ENCODE results near the gene TMEM17. TPM values are rescaled to one million over a fixed set of nuclear protein-coding genes. Genes with fewer than 3 reads are reported as not detected.

Gene TMEM17
- total RNA-seq, 1 experiment from 2014 or later = 3.2 TPM

DNA sequence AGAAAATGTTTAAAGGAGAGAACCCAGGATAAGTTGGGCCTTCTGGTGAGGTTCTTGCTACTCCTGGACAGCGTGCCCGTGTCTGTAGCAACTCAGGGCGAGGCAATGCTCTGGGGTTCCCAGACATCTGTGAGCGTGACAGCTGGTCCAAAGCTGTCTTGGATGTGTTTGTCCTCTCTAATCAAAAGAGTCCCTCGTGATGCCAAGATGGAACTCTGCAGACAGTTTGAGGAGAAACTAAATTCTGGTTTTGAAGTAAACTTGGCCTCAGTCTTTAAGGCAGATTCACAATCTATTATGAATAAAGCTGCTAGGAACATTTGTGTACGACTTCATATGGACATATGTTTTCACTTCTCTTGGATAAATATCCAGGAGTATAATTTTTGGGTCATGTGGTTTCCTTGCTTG is 47.3 kb downstream of the TMEM17 start:
- peaks cover 33 to 58% of the 10 kb centered on the region in 2 experiments for H3K4me1 ChIP-seq (ENCODE audit: control insufficient read depth in 1 of 2, insufficient read depth in 2 of 2, low read length in 2 of 2)
- no peak overlapping the region for H3K9ac ChIP-seq (ENCODE audit: low read length)
- peak overlapping the region; percentile 74; the same call in 1 of the 2 replicates for H3K27ac ChIP-seq (ENCODE audit: low read depth, low read length)
- intact Hi-C loops (cut with micrococcal nuclease) = loop anchor here (5.0 to 10.0 kb wide), 3 partner anchors 249 to 1026 kb away; partner anchors contain the start of gene EHBP1
- no peak overlapping the region for H3K4me2 ChIP-seq (ENCODE audit: low read length)
- H3K36me3 ChIP-seq (ENCODE audit: control insufficient read depth in 1 of 2, insufficient read depth in 2 of 2, low read length in 2 of 2) = no peaks in the 10 kb centered on the region
- no peaks in the 10 kb centered on the region for H3K9me2 ChIP-seq (ENCODE audit: insufficient read depth)
- H2AFZ ChIP-seq (ENCODE audit: low read depth, low read length, poor library complexity, severe bottlenecking) = no peak overlapping the region
- POLR2A ChIA-PET = no interaction called here
- BruUV-seq (replicated peaks) = no TSS peak
- H3K4me3 ChIP-seq (replicated peaks in 1 of 2; ENCODE audit: low read depth in 1 of 2, low read length in 2 of 2) = no peak overlapping the region
- no peaks in the 10 kb centered on the region for H3K79me2 ChIP-seq (ENCODE audit: insufficient read depth, low read length)
- H3K27me3 ChIP-seq (ENCODE audit: insufficient read depth, low read length) = no peaks in the 10 kb centered on the region
- RAD21 ChIA-PET (ENCODE audit: low non-redundant PET in 1 of 2, low total read pairs in 2 of 2, uncharacterized antibody in 2 of 2, unreplicated experiment in 2 of 2) = interaction anchor here in 1 of 2 experiments (2.3 kb wide), 1 partner anchor 120 kb away, joined by 9 read pairs; no protein-coding TSS in a partner anchor
- CTCF ChIA-PET = interaction anchor here (1.2 to 2.6 kb wide), 3 partner anchors 265 to 317 kb away, joined by 3 to 32 read pairs (median 5); no protein-coding TSS in a partner anchor
- no peaks in the 10 kb centered on the region for H3K9me3 ChIP-seq (ENCODE audit: control insufficient read depth in 1 of 2, insufficient read depth in 1 of 2, low read depth in 1 of 2, low read length in 2 of 2)
- DNase-seq (ENCODE audit: low read depth, low spot score) (no peak), ATAC-seq (no peak)
- no peaks in the 10 kb centered on the region for H4K20me1 ChIP-seq (ENCODE audit: insufficient read depth)
- no peak for TF ChIP-seq CBX3 (IDR thresholded peaks at IDR 0.05; ENCODE audit: low read depth)
- no peak for TF ChIP-seq POLR2A (IDR thresholded peaks at IDR 0.05; ENCODE audit: borderline replicate concordance, extremely low read depth, insufficient read depth, insufficient read length)
- no peak for TF ChIP-seq POLR2AphosphoS5 (IDR thresholded peaks at IDR 0.05; ENCODE audit: low read depth, low read length)
- TF ChIP-seq, protein P1, sequence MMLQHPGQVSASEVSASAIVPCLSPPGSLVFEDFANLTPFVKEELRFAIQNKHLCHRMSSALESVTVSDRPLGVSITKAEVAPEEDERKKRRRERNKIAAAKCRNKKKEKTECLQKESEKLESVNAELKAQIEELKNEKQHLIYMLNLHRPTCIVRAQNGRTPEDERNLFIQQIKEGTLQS (IDR thresholded peaks at IDR 0.05) = no peak
- TF ChIP-seq, protein P2, sequence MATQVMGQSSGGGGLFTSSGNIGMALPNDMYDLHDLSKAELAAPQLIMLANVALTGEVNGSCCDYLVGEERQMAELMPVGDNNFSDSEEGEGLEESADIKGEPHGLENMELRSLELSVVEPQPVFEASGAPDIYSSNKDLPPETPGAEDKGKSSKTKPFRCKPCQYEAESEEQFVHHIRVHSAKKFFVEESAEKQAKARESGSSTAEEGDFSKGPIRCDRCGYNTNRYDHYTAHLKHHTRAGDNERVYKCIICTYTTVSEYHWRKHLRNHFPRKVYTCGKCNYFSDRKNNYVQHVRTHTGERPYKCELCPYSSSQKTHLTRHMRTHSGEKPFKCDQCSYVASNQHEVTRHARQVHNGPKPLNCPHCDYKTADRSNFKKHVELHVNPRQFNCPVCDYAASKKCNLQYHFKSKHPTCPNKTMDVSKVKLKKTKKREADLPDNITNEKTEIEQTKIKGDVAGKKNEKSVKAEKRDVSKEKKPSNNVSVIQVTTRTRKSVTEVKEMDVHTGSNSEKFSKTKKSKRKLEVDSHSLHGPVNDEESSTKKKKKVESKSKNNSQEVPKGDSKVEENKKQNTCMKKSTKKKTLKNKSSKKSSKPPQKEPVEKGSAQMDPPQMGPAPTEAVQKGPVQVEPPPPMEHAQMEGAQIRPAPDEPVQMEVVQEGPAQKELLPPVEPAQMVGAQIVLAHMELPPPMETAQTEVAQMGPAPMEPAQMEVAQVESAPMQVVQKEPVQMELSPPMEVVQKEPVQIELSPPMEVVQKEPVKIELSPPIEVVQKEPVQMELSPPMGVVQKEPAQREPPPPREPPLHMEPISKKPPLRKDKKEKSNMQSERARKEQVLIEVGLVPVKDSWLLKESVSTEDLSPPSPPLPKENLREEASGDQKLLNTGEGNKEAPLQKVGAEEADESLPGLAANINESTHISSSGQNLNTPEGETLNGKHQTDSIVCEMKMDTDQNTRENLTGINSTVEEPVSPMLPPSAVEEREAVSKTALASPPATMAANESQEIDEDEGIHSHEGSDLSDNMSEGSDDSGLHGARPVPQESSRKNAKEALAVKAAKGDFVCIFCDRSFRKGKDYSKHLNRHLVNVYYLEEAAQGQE (IDR thresholded peaks at IDR 0.05; ENCODE audit: low read depth) = no peak
- TF ChIP-seq SP1 (IDR thresholded peaks at IDR 0.05; ENCODE audit: low read depth) = no peak
- no peak for TF ChIP-seq RAD21 (IDR thresholded peaks at IDR 0.05; ENCODE audit: low read depth)
- no peak for TF ChIP-seq SRF (IDR thresholded peaks at IDR 0.05; ENCODE audit: low read depth)
- TF ChIP-seq CTCF (IDR thresholded peaks at IDR 0.05 in 2 of 3, conservative IDR thresholded peaks at IDR 0.05 in 1 of 3; ENCODE audit: borderline replicate concordance in 1 of 3, insufficient read depth in 1 of 3, low read depth in 2 of 3, low read length in 2 of 3) = no peak
- no peak for TF ChIP-seq EZH2 (IDR thresholded peaks at IDR 0.05)
- no peak for TF ChIP-seq CEBPB (IDR thresholded peaks at IDR 0.05; ENCODE audit: low read depth)
